Endothelial cell (in vitro differentiated cells): ENCODE data around the gene SP5. TPM values are rescaled to one million over a fixed set of nuclear protein-coding genes. Genes with fewer than 3 reads are reported as not detected.

Source experiments
- DNase-seq: peaks from one replicate; pipeline ENCODE4 v3.0.0; 2021; ENCODE audit warnings: low spot score
- H3K27ac Mint-ChIP-seq: one replicate; pipeline ENCODE4 v1.8.0; 2021; ENCODE audit warnings: mixed read lengths, inconsistent platforms; ENCODE audit not compliant: unreplicated experiment
- H3K27me3 Mint-ChIP-seq: one replicate; pipeline ENCODE4 v1.8.0; 2021; ENCODE audit warnings: mild to moderate bottlenecking, moderate library complexity, mixed read lengths, inconsistent platforms; ENCODE audit not compliant: unreplicated experiment
- H3K36me3 Mint-ChIP-seq: one replicate; pipeline ENCODE4 v1.8.0; 2021; ENCODE audit warnings: mild to moderate bottlenecking, low read depth, mixed read lengths, inconsistent platforms; ENCODE audit not compliant: unreplicated experiment
- H3K4me1 Mint-ChIP-seq: one replicate; pipeline ENCODE4 v1.8.0; 2021; ENCODE audit warnings: mild to moderate bottlenecking, mixed read lengths, inconsistent platforms; ENCODE audit not compliant: unreplicated experiment
- H3K4me3 Mint-ChIP-seq: one replicate; pipeline ENCODE4 v1.8.0; 2021; ENCODE audit warnings: mild to moderate bottlenecking, mixed read lengths, inconsistent platforms; ENCODE audit not compliant: unreplicated experiment
- H3K9me3 Mint-ChIP-seq: one replicate; pipeline ENCODE4 v1.8.0; 2021; ENCODE audit warnings: mixed read lengths, inconsistent platforms; ENCODE audit not compliant: unreplicated experiment
- total RNA-seq: library from RNA; stranded (reverse); fragmentation: NEBNext Ultra II Directional; extraction: Animal tissue kit (Norgen Biotek cat#: 25700); gene quantifications from one replicate; pipeline ENCODE4 v1.2.1, GENCODE V29; 2021; ENCODE audit not compliant: unreplicated experiment
- TF ChIP-seq, protein P1 (sequence below): fragments of 200-600 bp; sonication (generic); IDR thresholded peaks from one replicate; pipeline ENCODE4 v1.5.0; 2021; ENCODE audit warnings: antibody characterized with exemption; ENCODE audit not compliant: unreplicated experiment

The SP5 gene
- total RNA-seq, 1 donor from 2014 or later = 9.3 TPM

DNA sequence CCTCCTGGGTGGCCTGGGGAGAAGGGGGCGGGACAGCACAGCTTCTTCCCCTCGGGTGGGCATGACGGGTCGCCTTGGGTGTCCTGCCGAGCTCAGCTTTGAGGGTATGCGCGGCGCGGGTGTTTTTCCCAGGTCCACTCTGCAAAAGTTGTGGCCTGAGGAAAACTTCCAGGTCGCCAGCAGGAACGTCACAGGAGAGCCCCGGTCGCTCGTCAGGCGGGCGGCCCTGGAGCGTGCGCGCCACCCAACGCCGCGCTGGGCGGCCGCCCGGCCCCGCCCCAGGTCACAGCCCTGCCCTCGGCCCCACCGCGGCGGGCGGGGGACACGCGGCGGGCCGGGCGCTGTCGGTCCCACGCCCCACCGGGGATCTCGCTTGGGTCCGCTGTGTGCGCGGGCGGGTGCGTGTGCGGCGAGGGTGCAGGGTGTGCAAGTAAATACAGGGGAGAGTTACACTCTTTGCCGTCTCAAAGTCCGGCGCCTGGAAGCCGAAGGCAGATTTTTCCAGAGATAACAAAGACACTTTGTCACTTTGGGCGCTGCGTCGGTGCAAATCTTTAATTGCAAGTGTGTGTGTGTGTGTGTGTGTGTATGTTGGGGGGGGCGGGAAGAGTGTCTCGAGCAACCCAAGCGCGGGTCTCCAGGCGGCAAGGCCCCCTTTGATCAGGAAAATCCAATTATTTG is 616 bp upstream of the SP5 start:
- Mint-ChIP-seq H3K4me1 (peaks cover 25% of the 10 kb centered on the region), H3K9me3 (no peaks in the 10 kb centered on the region), H3K36me3 (peaks cover 6% of the 10 kb centered on the region), H3K27ac (no peak overlapping the region), H3K4me3 (peak overlapping the region; percentile 91), H3K27me3 (peaks cover 30% of the 10 kb centered on the region)
- peak; percentile 24 for DNase-seq
- TF ChIP-seq, protein P1, sequence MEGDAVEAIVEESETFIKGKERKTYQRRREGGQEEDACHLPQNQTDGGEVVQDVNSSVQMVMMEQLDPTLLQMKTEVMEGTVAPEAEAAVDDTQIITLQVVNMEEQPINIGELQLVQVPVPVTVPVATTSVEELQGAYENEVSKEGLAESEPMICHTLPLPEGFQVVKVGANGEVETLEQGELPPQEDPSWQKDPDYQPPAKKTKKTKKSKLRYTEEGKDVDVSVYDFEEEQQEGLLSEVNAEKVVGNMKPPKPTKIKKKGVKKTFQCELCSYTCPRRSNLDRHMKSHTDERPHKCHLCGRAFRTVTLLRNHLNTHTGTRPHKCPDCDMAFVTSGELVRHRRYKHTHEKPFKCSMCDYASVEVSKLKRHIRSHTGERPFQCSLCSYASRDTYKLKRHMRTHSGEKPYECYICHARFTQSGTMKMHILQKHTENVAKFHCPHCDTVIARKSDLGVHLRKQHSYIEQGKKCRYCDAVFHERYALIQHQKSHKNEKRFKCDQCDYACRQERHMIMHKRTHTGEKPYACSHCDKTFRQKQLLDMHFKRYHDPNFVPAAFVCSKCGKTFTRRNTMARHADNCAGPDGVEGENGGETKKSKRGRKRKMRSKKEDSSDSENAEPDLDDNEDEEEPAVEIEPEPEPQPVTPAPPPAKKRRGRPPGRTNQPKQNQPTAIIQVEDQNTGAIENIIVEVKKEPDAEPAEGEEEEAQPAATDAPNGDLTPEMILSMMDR = no peak

DNA sequence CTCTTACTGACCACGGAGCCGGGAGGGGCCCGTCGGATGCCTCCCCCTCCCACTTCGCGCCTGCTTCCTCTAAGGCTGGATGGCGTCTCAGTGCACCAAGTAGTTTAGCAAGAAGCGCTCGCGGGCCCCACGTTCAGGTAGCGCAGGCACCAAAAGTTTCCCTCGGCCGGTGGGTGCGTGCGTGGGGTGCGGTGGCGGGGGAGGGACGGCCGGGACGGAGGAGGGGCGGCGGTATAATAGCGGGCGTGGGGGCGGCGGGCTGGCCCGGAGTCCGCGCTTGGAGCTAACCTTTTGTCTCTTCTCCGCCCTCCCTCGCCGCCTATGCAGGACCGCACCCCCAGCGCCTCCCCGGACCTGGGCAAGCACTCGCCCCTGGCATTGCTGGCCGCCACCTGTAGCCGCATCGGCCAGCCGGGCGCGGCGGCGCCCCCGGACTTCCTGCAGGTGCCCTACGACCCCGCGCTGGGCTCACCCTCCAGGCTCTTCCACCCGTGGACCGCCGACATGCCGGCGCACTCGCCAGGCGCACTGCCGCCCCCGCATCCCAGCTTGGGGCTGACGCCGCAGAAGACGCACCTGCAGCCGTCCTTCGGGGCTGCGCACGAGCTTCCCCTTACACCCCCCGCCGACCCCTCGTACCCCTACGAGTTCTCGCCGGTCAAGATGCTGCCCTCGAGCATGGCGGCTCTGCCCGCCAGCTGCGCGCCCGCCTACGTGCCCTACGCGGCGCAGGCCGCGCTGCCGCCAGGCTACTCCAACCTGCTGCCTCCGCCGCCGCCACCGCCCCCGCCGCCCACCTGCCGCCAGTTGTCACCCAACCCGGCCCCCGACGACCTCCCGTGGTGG is 1.0 kb downstream of the SP5 start:
- peak overlapping the region; percentile 89 for H3K4me3 Mint-ChIP-seq
- H3K4me1 Mint-ChIP-seq = peaks cover 25% of the 10 kb centered on the region
- no peak overlapping the region for H3K27ac Mint-ChIP-seq
- no peaks in the 10 kb centered on the region for H3K9me3 Mint-ChIP-seq
- TF ChIP-seq, protein P1 = no peak
- peak; percentile 19 for DNase-seq
- H3K27me3 Mint-ChIP-seq = peaks cover 28% of the 10 kb centered on the region
- peaks cover 6% of the 10 kb centered on the region for H3K36me3 Mint-ChIP-seq

DNA sequence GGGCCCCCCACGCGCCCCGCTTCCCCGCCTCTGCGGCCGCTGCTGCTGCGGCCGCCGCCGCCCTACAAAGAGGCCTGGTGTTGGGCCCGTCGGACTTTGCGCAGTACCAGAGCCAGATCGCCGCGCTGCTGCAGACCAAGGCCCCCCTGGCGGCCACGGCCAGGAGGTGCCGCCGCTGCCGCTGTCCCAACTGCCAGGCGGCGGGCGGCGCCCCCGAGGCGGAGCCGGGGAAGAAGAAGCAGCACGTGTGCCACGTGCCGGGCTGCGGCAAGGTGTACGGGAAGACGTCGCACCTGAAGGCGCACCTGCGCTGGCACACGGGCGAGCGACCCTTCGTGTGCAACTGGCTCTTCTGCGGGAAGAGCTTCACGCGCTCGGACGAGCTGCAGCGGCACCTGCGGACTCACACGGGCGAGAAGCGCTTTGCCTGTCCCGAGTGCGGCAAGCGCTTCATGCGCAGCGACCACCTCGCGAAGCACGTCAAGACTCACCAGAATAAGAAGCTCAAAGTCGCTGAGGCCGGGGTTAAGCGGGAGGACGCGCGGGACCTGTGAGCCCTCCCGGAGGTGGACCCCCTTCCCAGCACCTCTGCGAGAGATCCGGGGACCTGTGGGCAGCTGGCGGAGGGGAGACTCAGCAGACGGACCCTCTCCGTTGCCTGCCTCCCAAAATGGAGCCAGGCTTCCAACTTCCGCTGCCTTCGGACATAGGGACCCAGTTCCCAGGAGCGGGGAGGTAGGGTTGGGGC is 1.9 kb downstream of the SP5 start:
- peak overlapping the region; percentile 88 for H3K4me3 Mint-ChIP-seq
- H3K4me1 Mint-ChIP-seq = peaks cover 19% of the 10 kb centered on the region
- H3K27me3 Mint-ChIP-seq = peaks cover 26% of the 10 kb centered on the region
- TF ChIP-seq, protein P1 = peak; percentile 91
- H3K9me3 Mint-ChIP-seq = no peaks in the 10 kb centered on the region
- peak; percentile 80 for DNase-seq
- no peak overlapping the region for H3K27ac Mint-ChIP-seq
- peaks cover 6% of the 10 kb centered on the region for H3K36me3 Mint-ChIP-seq

DNA sequence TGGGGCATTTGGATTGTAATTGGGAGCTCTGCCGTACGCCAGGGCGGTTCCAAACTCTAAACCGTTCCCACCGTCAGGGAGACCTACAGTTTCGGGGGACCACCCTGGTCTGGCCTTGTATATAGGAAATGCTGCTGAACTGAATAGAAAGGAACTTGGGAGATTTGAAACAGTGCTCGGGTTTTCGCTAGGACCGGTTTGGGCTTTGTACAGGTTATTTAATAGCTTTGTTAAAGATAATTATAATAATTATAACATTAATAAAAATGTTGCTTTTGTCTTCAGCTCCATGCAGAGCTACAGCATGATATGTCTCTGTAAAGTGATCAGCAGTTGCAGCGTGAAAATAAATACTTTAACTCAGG is 2.4 kb downstream of the SP5 start:
- Mint-ChIP-seq H3K36me3 (peaks cover 6% of the 10 kb centered on the region), H3K27ac (no peak overlapping the region), H3K4me3 (peak overlapping the region; percentile 90), H3K4me1 (peaks cover 14% of the 10 kb centered on the region), H3K9me3 (no peaks in the 10 kb centered on the region), H3K27me3 (peaks cover 22% of the 10 kb centered on the region)
- TF ChIP-seq, protein P1 = no peak
- no peak for DNase-seq
